Glutamatergic neuron (in vitro differentiated cells): ENCODE results near the gene COL4A1. TPM values are rescaled to one million over a fixed set of nuclear protein-coding genes. Genes with fewer than 3 reads are reported as not detected.

ENCODE experiments used
- DNase-seq: peaks from one replicate; pipeline ENCODE4 v3.0.0; 2022
- H3K27ac Mint-ChIP-seq: one replicate; pipeline ENCODE4 v1.8.0; 2020; ENCODE audit warnings: mild to moderate bottlenecking, mixed read lengths, inconsistent platforms; ENCODE audit not compliant: unreplicated experiment
- H3K27me3 Mint-ChIP-seq: one replicate; pipeline ENCODE4 v1.8.0; 2020; ENCODE audit warnings: mild to moderate bottlenecking, moderate library complexity, mixed read lengths, inconsistent platforms; ENCODE audit not compliant: unreplicated experiment
- H3K36me3 Mint-ChIP-seq: one replicate; pipeline ENCODE4 v1.8.0; 2020; ENCODE audit warnings: mild to moderate bottlenecking, mixed read lengths, inconsistent platforms; ENCODE audit not compliant: unreplicated experiment
- H3K4me1 Mint-ChIP-seq: one replicate; pipeline ENCODE4 v1.8.0; 2020; ENCODE audit warnings: mild to moderate bottlenecking, low read depth, mixed read lengths, inconsistent platforms; ENCODE audit not compliant: unreplicated experiment
- H3K4me3 Mint-ChIP-seq: one replicate; pipeline ENCODE4 v1.8.0; 2020; ENCODE audit warnings: mild to moderate bottlenecking, mixed read lengths, inconsistent platforms; ENCODE audit not compliant: unreplicated experiment
- H3K9me3 Mint-ChIP-seq: one replicate; pipeline ENCODE4 v1.8.0; 2020; ENCODE audit warnings: mild to moderate bottlenecking, moderate library complexity, mixed read lengths, inconsistent platforms; ENCODE audit not compliant: unreplicated experiment
- total RNA-seq: library from RNA; stranded (reverse); fragmentation: NEBNext Ultra II Directional; extraction: Animal tissue kit (Norgen Biotek cat#: 25700); gene quantifications from one replicate; pipeline ENCODE4 v1.2.1, GENCODE V29; 2021; ENCODE audit not compliant: unreplicated experiment
- TF ChIP-seq, protein P1 (sequence below): fragments of 200-600 bp; sonication (generic); IDR thresholded peaks from one replicate; pipeline ENCODE4 v1.5.0; 2021; ENCODE audit not compliant: partially characterized antibody, unreplicated experiment

The COL4A1 gene
- total RNA-seq, 1 donor from 2014 or later = 14.6 TPM

DNA sequence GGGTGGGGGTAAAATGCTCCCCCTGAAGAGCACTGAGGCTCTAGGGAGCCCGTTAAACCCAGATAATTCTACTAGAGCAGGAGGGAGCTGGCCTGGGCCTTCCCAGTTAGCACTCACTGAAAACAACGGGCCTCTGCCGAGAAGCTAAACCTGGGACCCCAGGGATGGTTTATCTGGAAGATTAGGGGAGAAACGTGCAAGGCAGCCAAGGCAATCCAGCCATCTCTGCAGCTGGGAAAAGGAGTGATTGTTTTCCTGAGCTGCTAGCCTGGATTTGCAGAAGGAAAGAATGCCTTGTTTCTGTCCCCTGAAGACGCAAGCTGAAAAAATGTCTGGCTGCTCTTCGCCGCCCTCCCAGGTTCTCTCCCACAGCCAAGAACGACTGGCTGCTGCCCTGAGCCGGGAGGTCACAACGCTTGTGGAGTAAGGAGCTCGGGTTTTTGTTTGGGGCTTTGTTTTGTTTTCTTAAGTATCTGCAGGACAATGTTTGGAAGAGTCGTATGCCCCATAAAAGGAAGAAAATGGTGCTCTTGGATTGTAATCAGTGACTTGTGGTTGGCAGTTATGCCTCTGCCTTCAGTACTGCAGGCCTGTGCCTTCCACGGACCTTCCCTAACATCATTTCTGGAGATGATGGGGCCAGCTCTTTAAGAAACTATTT lies 31.6 kb upstream of the COL4A1 start:
- TF ChIP-seq, protein P1, sequence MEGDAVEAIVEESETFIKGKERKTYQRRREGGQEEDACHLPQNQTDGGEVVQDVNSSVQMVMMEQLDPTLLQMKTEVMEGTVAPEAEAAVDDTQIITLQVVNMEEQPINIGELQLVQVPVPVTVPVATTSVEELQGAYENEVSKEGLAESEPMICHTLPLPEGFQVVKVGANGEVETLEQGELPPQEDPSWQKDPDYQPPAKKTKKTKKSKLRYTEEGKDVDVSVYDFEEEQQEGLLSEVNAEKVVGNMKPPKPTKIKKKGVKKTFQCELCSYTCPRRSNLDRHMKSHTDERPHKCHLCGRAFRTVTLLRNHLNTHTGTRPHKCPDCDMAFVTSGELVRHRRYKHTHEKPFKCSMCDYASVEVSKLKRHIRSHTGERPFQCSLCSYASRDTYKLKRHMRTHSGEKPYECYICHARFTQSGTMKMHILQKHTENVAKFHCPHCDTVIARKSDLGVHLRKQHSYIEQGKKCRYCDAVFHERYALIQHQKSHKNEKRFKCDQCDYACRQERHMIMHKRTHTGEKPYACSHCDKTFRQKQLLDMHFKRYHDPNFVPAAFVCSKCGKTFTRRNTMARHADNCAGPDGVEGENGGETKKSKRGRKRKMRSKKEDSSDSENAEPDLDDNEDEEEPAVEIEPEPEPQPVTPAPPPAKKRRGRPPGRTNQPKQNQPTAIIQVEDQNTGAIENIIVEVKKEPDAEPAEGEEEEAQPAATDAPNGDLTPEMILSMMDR = no peak
- Mint-ChIP-seq H3K4me3 (no peak overlapping the region), H3K9me3 (no peaks in the 10 kb centered on the region), H3K4me1 (peaks cover 13% of the 10 kb centered on the region), H3K27ac (no peak overlapping the region), H3K27me3 (no peaks in the 10 kb centered on the region), H3K36me3 (peaks cover 5% of the 10 kb centered on the region)
- DNase-seq = no peak

DNA sequence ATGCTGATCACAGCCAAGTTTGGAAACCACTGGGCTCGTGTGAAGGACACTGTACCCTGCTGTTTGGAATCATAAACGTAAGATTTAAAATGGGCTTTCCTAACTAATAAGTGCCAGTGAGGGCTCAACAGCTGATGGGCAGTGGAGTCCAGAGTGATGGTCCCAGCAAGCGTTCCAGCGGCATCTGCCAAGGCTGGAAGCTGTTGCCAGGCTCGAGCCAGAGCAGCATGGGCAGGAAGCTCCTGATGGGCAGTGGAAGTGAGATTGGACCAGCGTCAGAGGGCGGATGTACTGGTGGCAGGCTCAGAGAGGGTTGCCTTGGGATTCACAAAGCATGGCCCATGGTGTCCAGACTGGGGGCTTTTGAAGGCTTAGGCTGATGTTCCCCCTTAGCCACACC lies 30.3 kb upstream of the COL4A1 start:
- H3K36me3 Mint-ChIP-seq = peaks cover 5% of the 10 kb centered on the region
- no peak overlapping the region for H3K4me3 Mint-ChIP-seq
- TF ChIP-seq, protein P1 = no peak
- no peak overlapping the region for H3K27ac Mint-ChIP-seq
- H3K27me3 Mint-ChIP-seq = no peaks in the 10 kb centered on the region
- DNase-seq = no peak
- H3K4me1 Mint-ChIP-seq = peaks cover 10% of the 10 kb centered on the region
- H3K9me3 Mint-ChIP-seq = peaks cover 2% of the 10 kb centered on the region

DNA sequence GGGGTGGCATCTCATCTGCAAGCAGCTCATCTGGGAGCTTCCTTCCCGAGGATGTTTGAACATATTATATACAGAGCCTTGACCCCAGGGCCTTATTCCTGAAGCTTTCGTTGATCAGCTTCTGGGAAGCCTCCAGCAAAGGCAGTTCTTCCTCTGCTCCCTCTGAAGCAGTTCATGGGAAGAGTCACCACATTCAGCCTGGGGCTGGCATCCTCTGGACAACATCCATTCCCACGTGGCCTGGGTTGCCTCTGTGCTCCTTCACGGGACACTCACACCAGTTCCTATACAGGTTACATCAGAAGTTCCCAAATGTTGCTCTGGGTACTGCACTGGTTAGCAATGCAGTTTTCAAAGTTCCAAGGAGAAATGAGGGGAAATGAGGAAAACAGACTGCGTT lies 29.7 kb upstream of the COL4A1 start:
- Mint-ChIP-seq H3K9me3 (peaks cover 2% of the 10 kb centered on the region), H3K36me3 (peaks cover 5% of the 10 kb centered on the region), H3K27ac (no peak overlapping the region), H3K27me3 (no peaks in the 10 kb centered on the region), H3K4me1 (peaks cover 10% of the 10 kb centered on the region), H3K4me3 (no peak overlapping the region)
- DNase-seq = no peak
- TF ChIP-seq, protein P1 = no peak

DNA sequence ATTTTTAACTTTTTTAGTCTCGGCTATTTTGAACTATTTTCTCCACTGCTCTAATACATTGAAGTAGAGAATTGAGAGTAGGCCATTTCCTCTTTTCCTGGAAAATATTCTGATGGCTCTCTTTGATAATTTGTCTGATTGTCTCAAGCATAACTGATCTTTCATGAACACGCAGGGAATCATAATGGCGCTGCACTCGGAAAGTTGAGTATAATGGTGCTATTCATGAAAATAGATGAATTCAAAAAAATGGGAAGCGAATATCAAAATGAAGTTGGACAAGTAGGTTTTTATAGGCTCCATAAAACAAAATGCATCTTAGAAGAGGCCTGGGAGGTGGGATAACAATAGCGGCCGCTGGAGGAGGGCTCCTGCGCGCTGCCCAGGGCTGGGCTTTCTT lies 29.2 kb upstream of the COL4A1 start:
- TF ChIP-seq, protein P1 = no peak
- no peak overlapping the region for H3K27ac Mint-ChIP-seq
- peaks cover 2% of the 10 kb centered on the region for H3K9me3 Mint-ChIP-seq
- no peaks in the 10 kb centered on the region for H3K27me3 Mint-ChIP-seq
- H3K36me3 Mint-ChIP-seq = peaks cover 5% of the 10 kb centered on the region
- H3K4me3 Mint-ChIP-seq = no peak overlapping the region
- peaks cover 10% of the 10 kb centered on the region for H3K4me1 Mint-ChIP-seq
- no peak for DNase-seq

DNA sequence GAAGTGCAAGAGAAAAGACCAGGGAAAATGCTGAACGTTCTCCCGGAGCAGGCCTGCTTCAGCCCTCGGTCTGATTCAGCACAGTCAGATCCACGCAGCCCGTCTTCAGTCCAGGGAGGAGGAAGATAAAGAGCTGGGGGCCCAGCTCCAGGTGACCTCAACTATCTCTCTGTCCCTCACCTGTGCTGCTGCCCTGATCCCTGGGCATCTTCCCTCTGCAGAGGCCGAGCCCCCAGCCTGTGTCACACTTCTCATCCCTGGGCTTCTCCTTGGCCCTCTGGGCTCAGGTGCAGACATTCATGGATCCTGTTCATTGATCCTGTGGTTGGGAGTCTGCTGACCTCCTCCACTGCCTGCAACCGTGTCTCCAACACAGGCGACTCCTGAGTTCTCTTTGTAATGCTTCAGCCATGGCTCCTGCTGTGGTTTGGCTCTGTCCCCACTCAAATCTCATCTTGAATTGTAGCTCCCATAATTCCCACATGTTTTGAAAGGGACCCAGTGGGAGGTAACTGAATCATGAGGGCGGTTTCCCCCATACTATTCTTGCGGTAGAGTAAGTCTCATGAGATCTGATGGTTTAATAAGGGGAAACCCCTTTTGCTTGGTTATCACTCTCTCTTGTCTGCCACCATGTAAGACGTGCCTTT lies 28.0 kb upstream of the COL4A1 start:
- no peaks in the 10 kb centered on the region for H3K27me3 Mint-ChIP-seq
- H3K9me3 Mint-ChIP-seq = peaks cover 2% of the 10 kb centered on the region
- peaks cover 5% of the 10 kb centered on the region for H3K36me3 Mint-ChIP-seq
- DNase-seq = no peak
- no peak overlapping the region for H3K4me3 Mint-ChIP-seq
- TF ChIP-seq, protein P1 = no peak
- no peak overlapping the region for H3K27ac Mint-ChIP-seq
- peaks cover 10% of the 10 kb centered on the region for H3K4me1 Mint-ChIP-seq
